SH-SY5Y (cell line): ENCODE results near the gene EHBP1.

ENCODE experiments used
- GATA2 ChIP-seq: IDR thresholded peaks from 2 replicates; pipeline ENCODE4 v1.6.1; 2011; ENCODE audit warnings: mild to moderate bottlenecking, low read depth, low read length
- GATA3 ChIP-seq: IDR thresholded peaks from 2 replicates; pipeline ENCODE4 v1.6.1; 2011; ENCODE audit warnings: low read depth, mild to moderate bottlenecking, low read length, moderate library complexity

Gene EHBP1

GRCh38 chr2:62686012-62686685, 19.4 kb upstream of the EHBP1 start:
- no peak for TF ChIP-seq GATA3
- no peak for TF ChIP-seq GATA2

GRCh38 chr2:62687636-62688035, 17.9 kb upstream of the EHBP1 start:
- TF ChIP-seq GATA3, result no peak
- no peak for TF ChIP-seq GATA2

GRCh38 chr2:62688771-62689170, 16.7 kb upstream of the EHBP1 start:
- TF ChIP-seq GATA2 (no peak), GATA3 (no peak)

GRCh38 chr2:62691186-62691585, 14.3 kb upstream of the EHBP1 start:
- no peak for TF ChIP-seq GATA3
- TF ChIP-seq GATA2, result no peak

- TF ChIP-seq GATA2 (no peak), GATA3 (no peak)
These were observed 13.3 kb upstream of the EHBP1 start for GRCh38 chr2:62692225-62692624.

GRCh38 chr2:62698653-62699052, 6.9 kb upstream of the EHBP1 start:
- TF ChIP-seq GATA3, result no peak
- TF ChIP-seq GATA2, result no peak

- TF ChIP-seq GATA2 (no peak), GATA3 (no peak)
These were observed 883 bp upstream of the EHBP1 start for GRCh38 chr2:62704654-62705006.

GRCh38 chr2:62705859-62706720, 577 bp downstream of the EHBP1 start:
- no peak for TF ChIP-seq GATA3

- no peak for TF ChIP-seq GATA2
- no peak for TF ChIP-seq GATA3
These were observed 1.4 kb downstream of the EHBP1 start for GRCh38 chr2:62706721-62707521.

- TF ChIP-seq GATA3 (no peak), GATA2 (no peak)
These were observed 3.2 kb downstream of the EHBP1 start for GRCh38 chr2:62708751-62709150.

GRCh38 chr2:62711832-62712494, 6.5 kb downstream of the EHBP1 start:
- TF ChIP-seq GATA2, result no peak
- no peak for TF ChIP-seq GATA3

GRCh38 chr2:62713837-62714236, 8.3 kb downstream of the EHBP1 start:
- TF ChIP-seq GATA2, result no peak
- TF ChIP-seq GATA3, result no peak

GRCh38 chr2:62716768-62717167, 11.3 kb downstream of the EHBP1 start:
- TF ChIP-seq GATA2 (no peak), GATA3 (no peak)
